SJSA1 (cell line): ENCODE results near the gene SIL1. TPM values are rescaled to one million over a fixed set of nuclear protein-coding genes. Genes with fewer than 3 reads are reported as not detected.

Experiments used
- DNase-seq, 2 experiments: peaks; one replicate each; pipeline ENCODE4 v3.0.0-alpha.2; 2015 to 2020; ENCODE audit warnings: low spot score in 2 of 2, low read depth in 1 of 2
- H3K27ac ChIP-seq: fragments of 250-450 bp; sonication (Bioruptor Pico); 2 replicates; pipeline ENCODE4 v1.5.1; 2020; ENCODE audit warnings: mild to moderate bottlenecking, moderate library complexity
- H3K27me3 ChIP-seq: fragments of 250-450 bp; sonication (Bioruptor Pico); replicated peaks from 2 replicates; pipeline ENCODE4 v1.5.1; 2020; ENCODE audit warnings: mild to moderate bottlenecking, moderate library complexity
- H3K36me3 ChIP-seq: fragments of 250-450 bp; sonication (Bioruptor Pico); 2 replicates; pipeline ENCODE4 v1.5.1; 2020; ENCODE audit warnings: mild to moderate bottlenecking
- H3K4me1 ChIP-seq: fragments of 250-450 bp; sonication (Bioruptor Pico); replicated peaks from 2 replicates; pipeline ENCODE4 v1.6.1; 2021; ENCODE audit warnings: mild to moderate bottlenecking
- H3K4me3 ChIP-seq: fragments of 250-450 bp; sonication (Bioruptor Pico); 2 replicates; pipeline ENCODE4 v1.5.1; 2020; ENCODE audit warnings: mild to moderate bottlenecking
- H3K9me3 ChIP-seq: fragments of 250-450 bp; sonication (Bioruptor Pico); replicated peaks from 2 replicates; pipeline ENCODE4 v1.5.1; 2020; ENCODE audit warnings: mild to moderate bottlenecking
- total RNA-seq: library from RNA; depleted of rRNA; stranded (reverse); fragments of >200 nt; shearing (Covaris generic); gene quantifications from 2 replicates; pipeline ENCODE4 v1.2.3, GENCODE V29; 2014

Gene SIL1
- total RNA-seq, 1 experiment from 2014 or later = 58.2 TPM

GRCh38 chr5:139155333-139155732 lies 42.8 kb downstream of the SIL1 start:
- no peaks in the 10 kb centered on the region for H3K4me1 ChIP-seq
- no peak overlapping the region for H3K4me3 ChIP-seq
- DNase-seq = no peak
- no peaks in the 10 kb centered on the region for H3K36me3 ChIP-seq
- no peaks in the 10 kb centered on the region for H3K9me3 ChIP-seq
- no peaks in the 10 kb centered on the region for H3K27me3 ChIP-seq
- no peak overlapping the region for H3K27ac ChIP-seq

DNA sequence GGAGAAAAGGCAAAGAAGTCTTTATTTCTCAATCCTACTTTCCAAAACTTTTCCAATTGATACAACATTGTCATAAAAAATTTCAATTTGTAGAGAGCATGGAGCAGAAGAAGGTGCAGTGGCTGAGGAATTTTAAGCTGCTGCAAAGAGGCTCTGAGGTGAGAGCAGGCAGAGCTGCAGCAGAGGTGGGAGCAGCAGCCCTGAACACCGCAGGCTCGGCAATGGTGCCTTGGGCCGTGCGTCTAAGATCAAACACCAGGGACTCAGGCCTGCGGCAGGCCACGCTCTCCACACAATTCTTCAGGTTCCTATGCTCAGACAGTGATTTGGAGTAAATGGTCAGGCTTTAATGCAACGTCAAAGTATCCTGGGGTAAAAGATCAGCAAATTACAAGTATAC lies 46.3 kb downstream of the SIL1 start:
- Histone ChIP-seq H3K4me3 (no peak overlapping the region), H3K27ac (no peak overlapping the region), H3K4me1 (no peaks in the 10 kb centered on the region), H3K36me3 (no peaks in the 10 kb centered on the region), H3K27me3 (no peaks in the 10 kb centered on the region), H3K9me3 (no peaks in the 10 kb centered on the region)
- no peak for DNase-seq

GRCh38 chr5:139150367-139150999 lies 47.7 kb downstream of the SIL1 start:
- Histone ChIP-seq H3K4me3 (no peak overlapping the region), H3K36me3 (no peaks in the 10 kb centered on the region), H3K9me3 (no peaks in the 10 kb centered on the region), H3K27ac (no peak overlapping the region), H3K4me1 (no peaks in the 10 kb centered on the region), H3K27me3 (no peaks in the 10 kb centered on the region)
- DNase-seq = no peak

DNA sequence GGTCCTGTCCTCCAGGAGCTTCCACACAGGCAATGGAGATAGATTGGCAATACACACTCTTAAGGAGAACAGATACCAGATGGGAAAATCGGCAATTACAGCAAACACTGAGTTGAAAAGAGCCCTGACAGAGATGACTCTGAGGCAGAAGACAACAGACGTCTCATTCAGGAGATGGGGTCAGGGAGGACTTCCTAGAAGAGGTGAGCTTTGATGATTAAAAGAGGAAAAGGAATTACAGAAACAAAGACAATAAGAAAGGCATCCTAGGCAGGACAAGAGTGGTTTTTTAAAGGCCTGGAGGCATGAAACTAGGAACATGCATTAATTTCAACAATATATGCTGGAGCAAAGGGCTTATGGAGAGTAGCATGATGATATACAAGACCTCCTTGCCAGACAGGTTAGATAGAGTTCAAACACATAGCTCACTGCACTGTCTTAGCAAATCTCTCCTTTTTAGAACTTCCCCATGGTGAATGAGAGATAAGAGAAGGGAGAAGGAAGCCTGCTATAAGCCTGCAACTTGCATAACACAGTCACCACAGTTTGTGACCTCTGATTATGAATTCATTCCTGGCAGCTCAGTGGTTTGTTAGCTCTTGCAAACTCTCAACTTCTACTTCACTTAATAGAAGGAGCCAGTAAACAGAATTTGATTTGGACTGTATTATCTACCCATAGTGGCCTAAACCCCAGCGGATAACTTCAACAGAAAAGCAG lies 48.5 kb downstream of the SIL1 start:
- Histone ChIP-seq H3K27ac (no peak overlapping the region), H3K4me3 (no peak overlapping the region), H3K9me3 (no peaks in the 10 kb centered on the region), H3K4me1 (no peaks in the 10 kb centered on the region), H3K27me3 (no peaks in the 10 kb centered on the region), H3K36me3 (no peaks in the 10 kb centered on the region)
- no peak for DNase-seq

DNA sequence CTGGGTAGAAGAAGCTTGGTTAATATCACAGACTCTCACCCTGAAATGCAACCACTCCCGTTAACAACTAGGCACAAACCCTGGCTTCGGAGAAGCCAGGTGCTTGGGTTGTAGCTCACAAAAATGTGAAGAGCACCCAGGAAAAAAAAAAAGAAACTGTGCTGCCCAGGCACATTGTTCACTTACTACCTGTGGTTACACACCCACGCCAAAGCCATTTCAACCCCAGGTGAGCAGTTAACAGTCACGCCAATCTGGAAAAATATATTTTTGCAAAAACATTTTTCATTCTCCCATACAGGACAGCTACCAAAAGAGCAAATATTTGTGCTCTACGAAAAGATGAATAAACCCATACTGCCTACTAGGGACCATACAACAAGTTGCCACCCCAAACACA lies 49.2 kb downstream of the SIL1 start:
- H3K4me1 ChIP-seq = no peaks in the 10 kb centered on the region
- no peak overlapping the region for H3K27ac ChIP-seq
- H3K27me3 ChIP-seq = no peaks in the 10 kb centered on the region
- no peaks in the 10 kb centered on the region for H3K36me3 ChIP-seq
- no peak for DNase-seq
- H3K4me3 ChIP-seq = no peak overlapping the region
- no peaks in the 10 kb centered on the region for H3K9me3 ChIP-seq

DNA sequence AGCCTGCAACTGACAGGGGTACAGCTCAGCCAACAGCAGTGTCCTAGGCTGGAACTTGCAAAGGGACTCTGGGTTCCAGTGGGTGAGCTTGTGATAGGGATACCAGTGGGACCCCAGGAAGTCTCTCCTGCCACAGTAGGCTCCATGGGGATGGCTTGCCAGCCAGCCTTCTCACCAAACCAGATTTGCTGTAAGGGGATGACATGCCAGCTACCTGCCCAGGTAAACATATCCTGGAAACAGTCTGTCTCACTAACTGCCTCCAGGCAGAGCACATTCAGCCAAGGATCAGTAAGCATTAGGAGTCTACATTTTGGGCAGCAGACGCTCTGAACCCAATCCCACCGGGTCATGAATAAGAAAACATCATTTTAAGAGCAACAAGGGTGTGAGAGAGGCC lies 49.9 kb downstream of the SIL1 start:
- H3K4me3 ChIP-seq = no peak overlapping the region
- no peak overlapping the region for H3K27ac ChIP-seq
- H3K36me3 ChIP-seq = no peaks in the 10 kb centered on the region
- H3K27me3 ChIP-seq = no peaks in the 10 kb centered on the region
- H3K4me1 ChIP-seq = no peaks in the 10 kb centered on the region
- no peak for DNase-seq
- H3K9me3 ChIP-seq = no peaks in the 10 kb centered on the region

DNA sequence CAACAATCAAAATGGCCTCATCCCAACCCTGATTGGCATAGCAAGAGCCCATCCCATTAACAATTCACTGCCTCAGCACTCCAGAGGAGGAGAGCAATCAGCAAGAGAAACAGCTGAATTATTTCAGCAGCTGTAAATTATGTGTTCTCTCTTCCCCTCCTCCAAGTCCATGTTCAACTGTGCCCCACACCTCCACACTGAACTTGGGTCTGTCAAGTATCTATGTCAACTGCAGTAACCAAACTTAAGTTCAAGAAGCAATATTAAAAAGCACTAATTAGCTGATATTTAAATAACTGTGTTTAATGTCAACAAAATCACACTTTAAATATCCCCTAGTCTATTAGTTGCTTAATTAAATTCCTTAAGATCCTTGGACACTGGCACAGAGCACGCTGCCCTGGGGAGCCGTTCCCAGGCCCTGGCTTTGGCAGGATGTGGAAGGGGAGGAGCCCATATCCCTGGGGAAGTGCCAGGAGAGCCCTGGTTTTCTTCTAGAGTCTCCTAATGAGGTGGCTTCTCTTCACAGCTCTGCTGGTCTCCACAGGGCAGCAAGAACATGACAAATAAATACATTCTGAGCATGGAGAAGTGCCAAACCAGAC lies 50.6 kb downstream of the SIL1 start:
- no peaks in the 10 kb centered on the region for H3K36me3 ChIP-seq
- no peak overlapping the region for H3K27ac ChIP-seq
- no peaks in the 10 kb centered on the region for H3K9me3 ChIP-seq
- no peak for DNase-seq
- H3K27me3 ChIP-seq = no peaks in the 10 kb centered on the region
- H3K4me3 ChIP-seq = no peak overlapping the region
- no peaks in the 10 kb centered on the region for H3K4me1 ChIP-seq

DNA sequence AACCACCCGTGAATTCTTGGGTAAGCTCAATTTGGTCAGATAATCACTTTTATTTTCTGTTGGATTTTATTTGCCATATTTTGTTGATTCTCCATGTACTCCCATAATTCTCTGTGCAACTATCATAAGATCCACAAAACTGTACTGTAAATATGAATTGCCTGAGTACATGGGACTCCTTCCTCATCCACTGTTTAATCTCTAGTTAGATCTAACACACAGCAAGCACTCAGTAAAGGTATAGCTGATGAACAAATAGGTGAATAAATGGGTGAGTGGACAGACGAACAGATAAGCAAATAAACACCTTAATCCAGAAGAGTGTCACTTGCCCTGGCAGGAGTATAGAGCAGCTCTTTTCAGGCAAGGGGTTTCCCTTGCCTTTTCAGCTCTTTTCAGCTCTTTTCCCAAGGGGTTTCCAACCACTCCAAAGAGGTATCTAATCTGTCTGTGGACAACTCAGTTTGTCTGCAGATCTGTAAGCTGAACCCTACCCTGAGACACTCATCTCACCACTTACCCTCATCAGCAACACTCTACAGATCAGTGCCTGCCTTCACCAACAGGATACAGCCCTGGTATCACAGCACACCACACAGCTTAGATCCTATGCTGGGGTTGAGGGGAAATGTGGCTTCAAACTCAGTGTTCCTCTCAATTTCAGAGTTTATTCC lies 51.2 kb downstream of the SIL1 start:
- DNase-seq = no peak
- no peaks in the 10 kb centered on the region for H3K36me3 ChIP-seq
- H3K27me3 ChIP-seq = no peaks in the 10 kb centered on the region
- H3K4me3 ChIP-seq = no peak overlapping the region
- no peak overlapping the region for H3K27ac ChIP-seq
- no peaks in the 10 kb centered on the region for H3K4me1 ChIP-seq
- H3K9me3 ChIP-seq = no peaks in the 10 kb centered on the region

DNA sequence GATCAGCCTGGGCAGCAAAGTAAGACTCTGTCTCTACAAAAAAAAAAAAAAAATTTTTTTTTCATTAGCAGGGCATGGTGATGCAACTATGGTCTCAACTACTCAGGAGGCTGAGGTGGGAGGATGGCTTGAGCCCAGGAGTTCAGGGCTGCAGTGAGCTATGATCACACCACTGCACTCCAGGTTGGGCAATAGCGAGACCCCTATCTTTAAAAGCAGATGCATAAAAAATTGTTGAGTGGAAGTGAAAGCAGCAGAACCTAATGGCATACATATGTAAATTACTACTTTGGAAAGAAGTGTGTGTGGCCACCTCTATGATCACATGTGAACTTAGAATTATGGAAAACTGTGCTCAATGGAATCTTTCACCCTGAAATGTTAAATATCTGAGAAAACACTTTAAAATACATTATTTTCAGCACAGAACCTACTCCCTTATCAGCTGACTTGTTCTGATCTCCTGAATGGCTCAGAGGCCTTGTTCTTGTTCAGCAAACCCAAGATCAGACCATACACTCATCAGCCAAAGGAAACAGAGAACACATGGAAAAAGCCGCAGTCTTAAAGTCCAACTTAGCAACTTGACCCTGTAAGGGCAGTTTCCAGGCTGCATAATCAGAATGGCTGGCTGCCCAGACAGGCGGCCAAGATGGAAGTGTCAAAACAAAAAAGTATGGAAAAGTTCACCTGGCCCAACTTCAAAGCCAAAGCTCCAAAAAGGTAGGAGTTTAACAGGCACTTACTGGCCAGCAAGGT lies 56.5 kb downstream of the SIL1 start:
- H3K36me3 ChIP-seq = no peaks in the 10 kb centered on the region
- H3K9me3 ChIP-seq = no peaks in the 10 kb centered on the region
- H3K4me1 ChIP-seq = peaks cover 7% of the 10 kb centered on the region; the same call in 1 of the 2 replicates
- H3K27me3 ChIP-seq = no peaks in the 10 kb centered on the region; the same call in 1 of the 2 replicates
- no peak for DNase-seq
- H3K4me3 ChIP-seq = no peak overlapping the region
- H3K27ac ChIP-seq = no peak overlapping the region

DNA sequence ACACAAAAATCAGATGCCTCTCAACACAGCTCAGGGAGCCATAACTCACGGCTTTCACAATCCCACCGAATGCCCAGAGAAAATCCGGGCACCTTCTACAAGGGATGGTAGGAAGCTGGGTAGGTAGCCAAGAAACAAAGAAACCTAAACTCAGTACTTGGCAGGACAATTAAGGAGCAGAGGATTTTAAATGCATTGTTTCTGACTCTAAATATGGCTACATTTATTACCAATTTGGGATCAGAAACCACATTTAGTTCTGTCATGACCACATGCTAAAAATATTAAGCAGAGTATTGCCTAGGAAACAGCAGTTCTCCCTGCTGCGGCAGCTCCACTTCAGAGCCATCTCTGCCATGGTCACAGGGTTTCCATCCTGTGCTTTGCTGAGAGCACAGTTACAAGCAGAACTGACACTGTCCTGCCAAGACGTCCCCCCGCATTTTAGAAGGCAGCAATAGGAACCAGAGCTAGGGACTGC lies 57.5 kb downstream of the SIL1 start:
- peaks cover 7% of the 10 kb centered on the region; the same call in 1 of the 2 replicates for H3K4me1 ChIP-seq
- no peak for DNase-seq
- H3K4me3 ChIP-seq = no peak overlapping the region
- H3K9me3 ChIP-seq = no peaks in the 10 kb centered on the region
- no peaks in the 10 kb centered on the region; the same call in 1 of the 2 replicates for H3K27me3 ChIP-seq
- no peaks in the 10 kb centered on the region for H3K36me3 ChIP-seq
- no peak overlapping the region for H3K27ac ChIP-seq

GRCh38 chr5:139138809-139139208 lies 59.4 kb downstream of the SIL1 start:
- H3K9me3 ChIP-seq = no peaks in the 10 kb centered on the region
- H3K36me3 ChIP-seq = no peaks in the 10 kb centered on the region
- H3K27me3 ChIP-seq = no peaks in the 10 kb centered on the region; the same call in 1 of the 2 replicates
- peak; percentile 33 to 57 for DNase-seq
- no peak overlapping the region for H3K4me3 ChIP-seq
- no peak overlapping the region for H3K27ac ChIP-seq
- H3K4me1 ChIP-seq = peaks cover 7% of the 10 kb centered on the region; the same call in 1 of the 2 replicates

GRCh38 chr5:139138109-139138508 lies 60.1 kb downstream of the SIL1 start:
- Histone ChIP-seq H3K4me1 (peaks cover 7% of the 10 kb centered on the region; the same call in 1 of the 2 replicates), H3K4me3 (no peak overlapping the region), H3K9me3 (no peaks in the 10 kb centered on the region), H3K27ac (no peak overlapping the region), H3K27me3 (no peaks in the 10 kb centered on the region; the same call in 1 of the 2 replicates), H3K36me3 (no peaks in the 10 kb centered on the region)
- DNase-seq = no peak

DNA sequence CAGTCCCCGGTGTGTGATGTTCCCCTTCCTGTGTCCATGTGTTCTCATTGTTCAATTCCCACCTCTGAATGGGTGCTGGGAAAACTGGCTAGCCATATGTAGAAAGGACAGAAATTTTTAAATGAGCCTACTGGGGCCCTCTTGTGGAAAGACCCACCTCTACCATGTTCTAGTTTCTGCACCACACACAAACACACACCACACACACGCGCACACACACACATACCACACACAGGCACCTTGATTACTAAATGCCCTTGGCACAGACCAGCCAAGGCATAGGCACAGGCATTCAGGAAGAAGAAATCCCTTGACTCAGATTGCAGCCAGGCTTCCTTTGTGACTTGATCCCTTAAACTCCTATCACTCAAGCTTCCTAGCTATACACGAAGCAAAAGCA lies 60.5 kb downstream of the SIL1 start:
- no peaks in the 10 kb centered on the region for H3K9me3 ChIP-seq

More for the DNA sequence above, 60.5 kb downstream of the SIL1 start:
- Histone ChIP-seq H3K27me3 (no peaks in the 10 kb centered on the region; the same call in 1 of the 2 replicates), H3K4me1 (peaks cover 7% of the 10 kb centered on the region; the same call in 1 of the 2 replicates), H3K27ac (no peak overlapping the region), H3K36me3 (no peaks in the 10 kb centered on the region), H3K4me3 (no peak overlapping the region)
- DNase-seq = no peak
